Lower leg skin (tissue), 3 donors: ENCODE data around the gene ARHGAP44.

Experiments used
- CTCF ChIP-seq, 3 donors: fragments of 450-650 bp; IDR thresholded peaks; one replicate each; pipeline ENCODE4 v1.5.1; 2016; ENCODE audit warnings: antibody characterized with exemption in 3 of 3, mild to moderate bottlenecking in 3 of 3, moderate library complexity in 2 of 3
- POLR2A ChIP-seq, 2 donors: fragments of 450-650 bp; IDR thresholded peaks; one replicate each; pipeline ENCODE4 v1.6.1; 2016 to 2017; ENCODE audit warnings: antibody characterized with exemption in 2 of 2, mild to moderate bottlenecking in 1 of 2, moderate library complexity in 1 of 2

GRCh38 chr17:12769981-12770380 is 19.3 kb upstream of the ARHGAP44 start:
- no peak for TF ChIP-seq CTCF (IDR thresholded peaks at IDR 0.05)
- no peak for TF ChIP-seq POLR2A (IDR thresholded peaks at IDR 0.05)
